ENCODE results near the gene PLPP4. TPM values are rescaled to one million over a fixed set of nuclear protein-coding genes. Genes with fewer than 3 reads are reported as not detected.
"Not testable (repeated sequence)": the region's sequence is repeated elsewhere in the genome, so short reads cannot be mapped to it uniquely, and the experiment has no call there.

PLPP4 gene
- total RNA-seq, 1 experiment from 2014 or later = not detected

DNA sequence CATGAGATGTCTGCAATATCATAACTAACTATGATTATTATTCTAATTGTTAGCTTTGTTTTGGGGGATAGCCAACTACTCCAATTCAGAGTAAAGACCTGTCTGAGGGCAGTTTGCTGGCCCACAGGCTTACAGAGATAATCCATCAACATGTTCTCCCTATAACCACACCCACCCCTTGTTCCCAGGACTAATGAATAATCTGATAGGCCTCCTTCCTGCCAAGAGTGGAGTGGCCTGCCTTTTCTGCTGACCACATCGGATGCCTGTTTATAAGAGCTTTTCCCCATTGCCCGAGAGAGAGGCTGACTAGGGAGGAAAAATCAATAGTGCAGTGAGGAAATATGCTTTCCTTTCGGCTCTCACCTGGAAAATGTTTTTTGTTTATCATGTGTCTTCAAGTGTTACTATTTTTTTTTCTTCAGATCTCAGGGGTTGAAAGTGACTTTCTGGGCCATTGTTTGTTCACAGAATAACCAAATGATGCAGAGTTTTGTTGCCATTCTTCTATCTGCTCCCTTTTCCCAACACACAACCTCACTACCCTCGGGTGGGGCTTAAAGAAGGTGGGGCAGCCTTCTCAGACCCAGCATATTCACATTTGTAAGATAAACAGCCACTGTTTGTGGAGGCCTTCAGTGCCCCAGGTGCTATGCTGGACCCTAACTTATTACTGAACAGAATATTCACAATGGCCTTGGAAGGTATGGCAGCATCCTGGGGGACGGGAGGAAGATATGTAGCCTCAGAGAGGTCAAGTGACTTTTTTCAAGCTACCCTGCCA, 38.4 kb downstream of the PLPP4 start:
- no peak for DNase-seq
- no TSS peak for BruUV-seq (replicated peaks)
- no peaks in the 10 kb centered on the region for H3K9me2 ChIP-seq (ENCODE audit: insufficient read depth)
- no peaks in the 10 kb centered on the region for H4K20me1 ChIP-seq (ENCODE audit: insufficient read depth)
- no peak overlapping the region for H3K27ac ChIP-seq
- H3K4me1 ChIP-seq (replicated peaks; ENCODE audit: insufficient read depth) = no peaks in the 10 kb centered on the region
- no peaks in the 10 kb centered on the region for H3K27me3 ChIP-seq (ENCODE audit: insufficient read depth, low read depth)
- ChIA-PET POLR2A (ENCODE audit: unreplicated experiment) (no interaction called here), CTCF (no interaction called here)
- no peak overlapping the region for H2AFZ ChIP-seq
- intact Hi-C loops (cut with micrococcal nuclease; ENCODE audit: unreplicated experiment) = no loop called here
- TF ChIP-seq, protein P1, sequence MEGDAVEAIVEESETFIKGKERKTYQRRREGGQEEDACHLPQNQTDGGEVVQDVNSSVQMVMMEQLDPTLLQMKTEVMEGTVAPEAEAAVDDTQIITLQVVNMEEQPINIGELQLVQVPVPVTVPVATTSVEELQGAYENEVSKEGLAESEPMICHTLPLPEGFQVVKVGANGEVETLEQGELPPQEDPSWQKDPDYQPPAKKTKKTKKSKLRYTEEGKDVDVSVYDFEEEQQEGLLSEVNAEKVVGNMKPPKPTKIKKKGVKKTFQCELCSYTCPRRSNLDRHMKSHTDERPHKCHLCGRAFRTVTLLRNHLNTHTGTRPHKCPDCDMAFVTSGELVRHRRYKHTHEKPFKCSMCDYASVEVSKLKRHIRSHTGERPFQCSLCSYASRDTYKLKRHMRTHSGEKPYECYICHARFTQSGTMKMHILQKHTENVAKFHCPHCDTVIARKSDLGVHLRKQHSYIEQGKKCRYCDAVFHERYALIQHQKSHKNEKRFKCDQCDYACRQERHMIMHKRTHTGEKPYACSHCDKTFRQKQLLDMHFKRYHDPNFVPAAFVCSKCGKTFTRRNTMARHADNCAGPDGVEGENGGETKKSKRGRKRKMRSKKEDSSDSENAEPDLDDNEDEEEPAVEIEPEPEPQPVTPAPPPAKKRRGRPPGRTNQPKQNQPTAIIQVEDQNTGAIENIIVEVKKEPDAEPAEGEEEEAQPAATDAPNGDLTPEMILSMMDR (conservative IDR thresholded peaks at IDR 0.05) = no peak
- TF ChIP-seq EZH2 (IDR thresholded peaks at IDR 0.05; ENCODE audit: low read depth) = no peak
- H3K79me2 ChIP-seq (ENCODE audit: low read depth) = no peaks in the 10 kb centered on the region
- no peak overlapping the region for H3K4me2 ChIP-seq
- H3K36me3 ChIP-seq (ENCODE audit: low read depth) = no peaks in the 10 kb centered on the region
- no peaks in the 10 kb centered on the region for H3K9me3 ChIP-seq (ENCODE audit: insufficient read depth, low read depth)
- no peak overlapping the region for H3K4me3 ChIP-seq
- no peaks in the 10 kb centered on the region for H3F3A ChIP-seq (ENCODE audit: insufficient read depth, low read depth)

DNA sequence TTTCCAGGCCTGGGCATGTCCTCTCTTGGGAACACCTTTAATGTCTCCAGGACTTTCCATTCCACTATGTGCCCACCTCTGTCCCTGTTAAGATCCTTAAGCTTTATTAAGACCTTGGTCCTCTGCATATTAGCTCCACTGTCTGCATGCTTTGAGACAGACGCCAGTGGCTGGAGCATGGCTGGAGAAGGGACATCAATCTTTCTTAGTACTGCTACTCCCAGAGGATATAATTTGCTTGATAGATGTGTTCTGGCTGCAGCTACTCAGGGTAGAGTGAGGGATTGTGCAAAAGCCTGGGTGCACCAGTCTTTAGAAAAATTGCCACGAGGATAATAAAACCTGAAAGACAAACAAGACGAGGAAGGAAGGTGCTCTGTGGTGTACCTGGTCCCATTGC, 42.9 kb downstream of the PLPP4 start:
- TF ChIP-seq, protein P1 (conservative IDR thresholded peaks at IDR 0.05) = no peak
- TF ChIP-seq EZH2 (IDR thresholded peaks at IDR 0.05; ENCODE audit: low read depth) = no peak
- Histone ChIP-seq H2AFZ (no peak overlapping the region), H3K9me3 (ENCODE audit: insufficient read depth, low read depth) (no peaks in the 10 kb centered on the region), H3K27me3 (ENCODE audit: insufficient read depth, low read depth) (no peaks in the 10 kb centered on the region), H4K20me1 (ENCODE audit: insufficient read depth) (no peaks in the 10 kb centered on the region), H3K4me1 (replicated peaks; ENCODE audit: insufficient read depth) (no peaks in the 10 kb centered on the region), H3K36me3 (ENCODE audit: low read depth) (no peaks in the 10 kb centered on the region), H3K9me2 (ENCODE audit: insufficient read depth) (no peaks in the 10 kb centered on the region), H3F3A (ENCODE audit: insufficient read depth, low read depth) (no peaks in the 10 kb centered on the region), H3K79me2 (ENCODE audit: low read depth) (no peaks in the 10 kb centered on the region), H3K27ac (no peak overlapping the region), H3K4me3 (no peak overlapping the region), H3K4me2 (no peak overlapping the region)
- POLR2A ChIA-PET (ENCODE audit: unreplicated experiment) = no interaction called here
- no peak for DNase-seq
- BruUV-seq (replicated peaks) = no TSS peak
- CTCF ChIA-PET = no interaction called here
- intact Hi-C loops (cut with micrococcal nuclease; ENCODE audit: unreplicated experiment) = no loop called here

DNA sequence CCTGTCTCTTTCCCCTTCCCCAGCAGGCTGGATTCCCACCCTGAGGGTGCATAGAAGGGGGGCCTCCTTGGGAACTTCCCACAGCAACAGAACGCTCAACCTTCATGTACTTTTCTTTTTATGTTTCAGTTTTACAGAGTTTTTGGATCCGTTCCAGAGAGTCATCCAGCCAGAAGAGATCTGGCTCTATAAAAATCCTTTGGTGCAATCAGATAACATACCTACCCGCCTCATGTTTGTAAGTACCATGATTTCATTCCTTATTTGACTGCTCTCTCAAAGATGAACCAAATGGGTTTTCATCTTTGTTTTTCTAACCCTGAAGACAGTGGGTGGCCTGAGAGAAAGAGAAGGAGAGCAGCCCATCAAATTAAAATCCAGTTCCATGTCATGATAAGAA, 46.7 kb downstream of the PLPP4 start:
- DNase-seq = no peak
- ChIA-PET CTCF (no interaction called here), POLR2A (ENCODE audit: unreplicated experiment) (no interaction called here)
- Histone ChIP-seq H3K9me2 (ENCODE audit: insufficient read depth) (no peaks in the 10 kb centered on the region), H4K20me1 (ENCODE audit: insufficient read depth) (no peaks in the 10 kb centered on the region), H3K79me2 (ENCODE audit: low read depth) (no peaks in the 10 kb centered on the region), H3K4me1 (replicated peaks; ENCODE audit: insufficient read depth) (no peaks in the 10 kb centered on the region), H3K27ac (no peak overlapping the region), H3K36me3 (ENCODE audit: low read depth) (no peaks in the 10 kb centered on the region), H3K27me3 (ENCODE audit: insufficient read depth, low read depth) (no peaks in the 10 kb centered on the region), H3K9me3 (ENCODE audit: insufficient read depth, low read depth) (no peaks in the 10 kb centered on the region), H2AFZ (no peak overlapping the region), H3F3A (ENCODE audit: insufficient read depth, low read depth) (no peaks in the 10 kb centered on the region), H3K4me2 (no peak overlapping the region), H3K4me3 (no peak overlapping the region)
- no TSS peak for BruUV-seq (replicated peaks)
- TF ChIP-seq EZH2 (IDR thresholded peaks at IDR 0.05; ENCODE audit: low read depth) = no peak
- TF ChIP-seq, protein P1 (conservative IDR thresholded peaks at IDR 0.05) = no peak
- intact Hi-C loops (cut with micrococcal nuclease; ENCODE audit: unreplicated experiment) = no loop called here

DNA sequence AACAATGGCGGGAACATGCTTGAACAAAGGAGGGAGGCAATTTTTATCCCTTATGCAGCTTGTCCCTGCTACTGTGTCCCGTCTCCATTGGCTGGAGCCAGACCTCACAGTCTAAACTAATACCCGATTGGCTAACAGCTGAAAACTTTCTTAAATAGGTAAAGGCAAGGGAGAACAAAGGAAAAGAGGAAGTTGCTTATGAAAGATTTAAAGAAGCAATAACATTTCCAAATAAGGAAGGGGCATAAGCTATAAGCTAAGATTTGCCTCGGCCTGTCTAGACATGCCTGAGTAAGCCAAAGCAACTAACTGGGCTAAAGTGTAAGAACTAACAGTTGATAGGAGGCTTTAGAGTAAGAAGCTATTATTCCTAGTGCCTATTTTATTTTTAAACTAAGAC, 47.2 kb downstream of the PLPP4 start:
- H3K27me3 ChIP-seq (ENCODE audit: insufficient read depth, low read depth); intact Hi-C loops (cut with micrococcal nuclease; ENCODE audit: unreplicated experiment); H3K4me3 ChIP-seq; CTCF ChIA-PET; DNase-seq; H2AFZ ChIP-seq; POLR2A ChIA-PET (ENCODE audit: unreplicated experiment); H3K4me1 ChIP-seq (replicated peaks; ENCODE audit: insufficient read depth); H4K20me1 ChIP-seq (ENCODE audit: insufficient read depth); H3K36me3 ChIP-seq (ENCODE audit: low read depth); H3K9me2 ChIP-seq (ENCODE audit: insufficient read depth); H3K9me3 ChIP-seq (ENCODE audit: insufficient read depth, low read depth); H3K27ac ChIP-seq; H3F3A ChIP-seq (ENCODE audit: insufficient read depth, low read depth); H3K79me2 ChIP-seq (ENCODE audit: low read depth); H3K4me2 ChIP-seq; BruUV-seq (replicated peaks): not testable (repeated sequence)

All from PC-9 (cell line).